Upper lobe of left lung (tissue), 6 donors: ENCODE results near the gene OR2J2. TPM values are rescaled to one million over a fixed set of nuclear protein-coding genes. Genes with fewer than 3 reads are reported as not detected.
A peak's percentile ranks its signal among the peaks of the same experiment; 100 is the strongest.
"Not testable (repeated sequence)": the region's sequence is repeated elsewhere in the genome, so short reads cannot be mapped to it uniquely, and the experiment has no call there.

Source experiments
- ATAC-seq, 2 donors: fragments of 200-7000 bp; cut with Tn5 transposase; one replicate each; pipeline ENCODE4 v1.9.1; 2022; ENCODE audit warnings: mild to moderate bottlenecking in 2 of 2, moderate library complexity in 2 of 2; ENCODE audit not compliant: low FRiP score in 2 of 2
- DNase-seq, 2 donors: peaks; one replicate each; pipeline ENCODE4 v3.0.0-alpha.2; 2019 to 2020
- H3K27ac ChIP-seq, 4 donors: fragments of 200-600 bp; sonication (generic); one replicate each; pipeline ENCODE4 v1.5.1; 2016 to 2019
- H3K27me3 ChIP-seq, 4 donors: fragments of 200-600 bp; sonication (generic); one replicate each; pipeline ENCODE4 v1.5.1; 2017 to 2019
- H3K36me3 ChIP-seq, 4 donors: fragments of 200-600 bp; sonication (generic); one replicate each; pipeline ENCODE4 v1.5.1; 2016 to 2019
- H3K4me1 ChIP-seq, 4 donors: fragments of 200-600 bp; sonication (generic); one replicate each; pipeline ENCODE4 v1.5.1; 2018 to 2019
- H3K4me3 ChIP-seq, 4 donors: fragments of 200-600 bp; sonication (generic); one replicate each; pipeline ENCODE4 v1.5.1; 2017 to 2019; ENCODE audit warnings: mild to moderate bottlenecking in 2 of 4, moderate library complexity in 1 of 4
- H3K9me3 ChIP-seq, 4 donors: fragments of 200-600 bp; sonication (generic); one replicate each; pipeline ENCODE4 v1.5.1; 2018 to 2019
- CTCF ChIP-seq, 6 experiments: fragments of 450-650 bp in 4 of 6; fragments of 200-600 bp in 2 of 6; sonication (generic) in 2 of 6; IDR thresholded peaks; one replicate each; pipeline ENCODE4 v1.5.1; 2016 to 2019; ENCODE audit warnings: antibody characterized with exemption in 6 of 6
- EP300 ChIP-seq, 4 donors: sonication (generic); formaldehyde crosslinking; IDR thresholded peaks; one replicate each; pipeline ENCODE4 v1.5.1; 2017; ENCODE audit warnings: antibody characterized with exemption in 4 of 4, control low read depth in 2 of 4
- POLR2A ChIP-seq, 4 donors: fragments of 450-650 bp; IDR thresholded peaks; one replicate each; pipeline ENCODE4 v1.5.1; 2016 to 2017; ENCODE audit warnings: antibody characterized with exemption in 4 of 4, mild to moderate bottlenecking in 2 of 4
- POLR2AphosphoS5 ChIP-seq, 2 donors: sonication (generic); formaldehyde crosslinking; IDR thresholded peaks; one replicate each; pipeline ENCODE4 v1.5.1; 2017; ENCODE audit warnings: antibody characterized with exemption in 2 of 2
- WGBS, 2 donors: methylation state at CpG; one replicate each; pipeline ENCODE4 v1.1.5; 2017 to 2018; 5-methylcytosine and 5-hydroxymethylcytosine counted together
- total RNA-seq, 6 donors: library from RNA; depleted of rRNA in 4 of 6; stranded (reverse); fragments of >200 nt in 4 of 6; gene quantifications; one replicate each; pipeline versions ENCODE4 v1.1.0 to v1.2.1, GENCODE V29; 2016 to 2021
- donor health status: DM: no; HTN: no; CAD: no; lungs with moderate emphysema.
- donor health status: DM: no; HTN: yes; CAD: no; lungs with severe emphysema.

OR2J2 gene
- total RNA-seq, 6 donors from 2014 or later = not detected

GRCh38 chr6:29142309-29142708 lies 28.4 kb upstream of the OR2J2 start:
- Histone ChIP-seq H3K4me1 (no peaks in the 10 kb centered on the region), H3K27ac (no peak overlapping the region), H3K36me3 (no peaks in the 10 kb centered on the region), H3K9me3 (no peaks in the 10 kb centered on the region), H3K4me3 (no peak overlapping the region), H3K27me3 (no peaks in the 10 kb centered on the region)
- ATAC-seq (no peak), DNase-seq (no peak)
- no peak for TF ChIP-seq POLR2AphosphoS5 (IDR thresholded peaks at IDR 0.05)
- TF ChIP-seq POLR2A (IDR thresholded peaks at IDR 0.05) = no peak
- TF ChIP-seq EP300 (IDR thresholded peaks at IDR 0.05) = no peak
- TF ChIP-seq CTCF (IDR thresholded peaks at IDR 0.05) = no peak

- H3K27me3 ChIP-seq = no peaks in the 10 kb centered on the region
- no peaks in the 10 kb centered on the region for H3K4me1 ChIP-seq
- no peak overlapping the region for H3K4me3 ChIP-seq
- DNase-seq (no peak), ATAC-seq (no peak)
- no peaks in the 10 kb centered on the region for H3K9me3 ChIP-seq
- H3K27ac ChIP-seq = no peak overlapping the region
- no peaks in the 10 kb centered on the region for H3K36me3 ChIP-seq
- WGBS, 2 donors = 68 to 72% methylated on average over 2 of the region's 2 CpGs
- TF ChIP-seq CTCF (IDR thresholded peaks at IDR 0.05) (no peak), POLR2AphosphoS5 (IDR thresholded peaks at IDR 0.05) (no peak), EP300 (IDR thresholded peaks at IDR 0.05) (no peak), POLR2A (IDR thresholded peaks at IDR 0.05) (no peak)
Measured at GRCh38 chr6:29146179-29146578, 24.5 kb upstream of the OR2J2 start.

- ATAC-seq (no peak), DNase-seq (no peak)
- no peak overlapping the region for H3K27ac ChIP-seq
- no peak overlapping the region for H3K4me3 ChIP-seq
- H3K27me3 ChIP-seq = no peaks in the 10 kb centered on the region
- no peaks in the 10 kb centered on the region for H3K9me3 ChIP-seq
- WGBS, 2 donors = 91 to 94% methylated on average over 3 of the region's 3 CpGs
- TF ChIP-seq POLR2AphosphoS5 (IDR thresholded peaks at IDR 0.05) (no peak), EP300 (IDR thresholded peaks at IDR 0.05) (no peak), CTCF (IDR thresholded peaks at IDR 0.05) (no peak), POLR2A (IDR thresholded peaks at IDR 0.05) (no peak)
- no peaks in the 10 kb centered on the region for H3K4me1 ChIP-seq
- H3K36me3 ChIP-seq = no peaks in the 10 kb centered on the region
Measured at GRCh38 chr6:29147074-29147473, 23.6 kb upstream of the OR2J2 start.

DNA sequence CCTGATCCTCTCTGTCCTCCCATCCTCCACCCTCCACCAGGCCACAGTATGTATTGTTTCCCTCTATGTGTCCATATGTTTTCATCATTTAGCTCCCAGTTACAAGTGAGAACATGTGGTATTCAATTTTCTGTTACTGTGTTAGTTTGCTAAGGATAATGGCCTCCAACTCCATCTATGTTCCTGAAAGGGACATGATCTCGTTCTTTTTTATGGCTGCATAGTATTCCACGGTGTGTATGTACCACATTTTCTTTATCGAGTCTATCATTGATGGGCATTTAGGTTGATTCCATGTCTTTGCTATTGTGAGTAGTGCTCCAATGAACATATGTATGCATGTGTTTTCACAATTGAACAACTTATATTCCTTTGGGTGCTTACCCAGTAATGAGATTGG lies 21.3 kb upstream of the OR2J2 start:
- H3K27ac ChIP-seq, H3K36me3 ChIP-seq, H3K27me3 ChIP-seq, H3K4me3 ChIP-seq, ATAC-seq, H3K9me3 ChIP-seq, H3K4me1 ChIP-seq, DNase-seq: not testable (repeated sequence)
- 59 to 83% methylated on average over 3 of the region's 3 CpGs for WGBS, 2 donors

- no peaks in the 10 kb centered on the region for H3K27me3 ChIP-seq
- no peaks in the 10 kb centered on the region for H3K9me3 ChIP-seq
- no peaks in the 10 kb centered on the region for H3K4me1 ChIP-seq
- TF ChIP-seq POLR2AphosphoS5 (IDR thresholded peaks at IDR 0.05) = no peak
- TF ChIP-seq EP300 (IDR thresholded peaks at IDR 0.05) = no peak
- TF ChIP-seq POLR2A (IDR thresholded peaks at IDR 0.05) = no peak
- no peak for TF ChIP-seq CTCF (IDR thresholded peaks at IDR 0.05)
- WGBS, 2 donors = 59 to 64% methylated on average over 1 of the region's 1 CpG
- no peak overlapping the region for H3K4me3 ChIP-seq
- DNase-seq (no peak), ATAC-seq (no peak)
- no peak overlapping the region for H3K27ac ChIP-seq
- H3K36me3 ChIP-seq = no peaks in the 10 kb centered on the region
Measured at GRCh38 chr6:29153083-29153482, 17.6 kb upstream of the OR2J2 start.

DNA sequence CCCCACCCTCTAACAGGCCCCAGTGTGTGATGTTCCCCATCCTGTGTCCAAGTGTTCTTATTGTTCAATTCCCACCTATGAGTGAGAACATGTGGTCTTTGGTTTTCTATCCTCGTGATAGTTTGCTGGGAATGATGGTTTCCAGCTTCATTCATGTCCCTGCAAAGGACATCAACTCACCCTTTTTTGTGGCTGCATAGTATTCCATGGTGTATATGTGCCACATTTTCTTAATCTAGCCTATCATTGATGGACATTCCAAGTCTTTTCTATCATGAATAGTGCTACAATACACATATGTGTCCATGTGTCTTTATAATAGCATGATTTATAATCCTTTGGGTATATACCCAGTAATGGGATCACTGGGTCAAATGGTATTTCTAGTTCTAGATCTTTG lies 15.5 kb upstream of the OR2J2 start:
- not testable (repeated sequence) for H3K4me1 ChIP-seq, H3K9me3 ChIP-seq, H3K27ac ChIP-seq, H3K4me3 ChIP-seq, ATAC-seq, H3K27me3 ChIP-seq, DNase-seq, H3K36me3 ChIP-seq
- 38 to 48% methylated on average over 1 of the region's 1 CpG for WGBS, 2 donors

- not testable (repeated sequence) for H3K27me3 ChIP-seq, ATAC-seq, H3K27ac ChIP-seq, H3K36me3 ChIP-seq, H3K4me3 ChIP-seq, H3K9me3 ChIP-seq, H3K4me1 ChIP-seq
- peak in 1 of 2 donors; percentile 21 for DNase-seq
- 87 to 97% methylated on average over 5 to 15 of the region's 29 CpGs for WGBS, 2 donors
Measured at GRCh38 chr6:29159922-29160321, 10.8 kb upstream of the OR2J2 start.

DNA sequence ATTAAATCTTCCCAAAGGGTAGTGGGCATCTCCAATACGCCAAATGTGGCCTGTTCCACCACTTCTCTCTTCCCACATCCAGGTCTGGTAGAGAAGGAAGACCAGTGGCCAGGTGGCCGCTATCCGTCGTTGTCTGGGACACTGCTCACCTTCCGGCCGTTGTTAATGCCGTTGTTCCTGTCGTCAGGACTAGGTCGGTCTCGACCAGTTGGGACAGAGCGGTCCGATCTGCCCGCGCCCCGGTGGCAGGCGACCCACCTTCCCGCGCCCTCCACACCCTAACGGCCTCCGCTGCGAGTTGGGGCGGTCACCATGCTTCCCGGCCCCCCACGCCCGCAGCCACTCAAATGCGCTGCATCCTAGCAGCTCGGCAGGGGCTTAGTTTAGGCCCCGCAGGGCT lies 5.1 kb upstream of the OR2J2 start:
- H3K36me3 ChIP-seq, H3K9me3 ChIP-seq, ATAC-seq, H3K4me1 ChIP-seq, H3K27ac ChIP-seq, H3K4me3 ChIP-seq, H3K27me3 ChIP-seq: not testable (repeated sequence)
- DNase-seq = peak in 1 of 2 donors; percentile 52
- 93 to 94% methylated on average over 11 to 23 of the region's 28 CpGs for WGBS, 2 donors
